ENCODE results near the gene CDIP1.
"Not testable (repeated sequence)": the region's sequence is repeated elsewhere in the genome, so short reads cannot be mapped to it uniquely, and the experiment has no call there.

CDIP1 gene

GRCh38 chr16:4574919-4575705 is 36.5 kb upstream of the CDIP1 start:
- no peak for DNase-seq

GRCh38 chr16:4573926-4574325 is 35.4 kb upstream of the CDIP1 start:
- not testable (repeated sequence) for H3K27me3 ChIP-seq; H3K36me3 ChIP-seq; DNase-seq; H3K4me1 ChIP-seq; H3K9me3 ChIP-seq; H3K4me3 ChIP-seq (ENCODE audit: low read depth, low read length)

More at GRCh38 chr16:4574919-4575705, 36.5 kb upstream of the CDIP1 start:
- Histone ChIP-seq H3K27me3 (no peaks in the 10 kb centered on the region), H3K4me3 (ENCODE audit: low read depth, low read length) (no peak overlapping the region), H3K36me3 (no peaks in the 10 kb centered on the region), H3K4me1 (no peaks in the 10 kb centered on the region), H3K9me3 (no peaks in the 10 kb centered on the region)
- no peak for TF ChIP-seq CTCF (IDR thresholded peaks at IDR 0.05; ENCODE audit: low read depth, low read length)

- Histone ChIP-seq H3K9me3 (no peaks in the 10 kb centered on the region), H3K4me3 (ENCODE audit: low read depth, low read length) (no peak overlapping the region), H3K27me3 (no peaks in the 10 kb centered on the region), H3K36me3 (no peaks in the 10 kb centered on the region), H3K4me1 (no peaks in the 10 kb centered on the region)
- TF ChIP-seq CTCF (IDR thresholded peaks at IDR 0.05; ENCODE audit: low read depth, low read length), result no peak
- DNase-seq, result no peak
Measured at GRCh38 chr16:4572715-4573114, 34.1 kb upstream of the CDIP1 start.

GRCh38 chr16:4570688-4571321 is 32.2 kb upstream of the CDIP1 start:
- TF ChIP-seq CTCF (IDR thresholded peaks at IDR 0.05; ENCODE audit: low read depth, low read length), result no peak
- Histone ChIP-seq H3K4me3 (ENCODE audit: low read depth, low read length) (no peak overlapping the region), H3K4me1 (no peaks in the 10 kb centered on the region), H3K9me3 (no peaks in the 10 kb centered on the region), H3K36me3 (no peaks in the 10 kb centered on the region), H3K27me3 (no peaks in the 10 kb centered on the region)
- DNase-seq, result no peak

GRCh38 chr16:4570086-4570485 is 31.5 kb upstream of the CDIP1 start:
- no peak for TF ChIP-seq CTCF (IDR thresholded peaks at IDR 0.05; ENCODE audit: low read depth, low read length)
- Histone ChIP-seq H3K9me3 (no peaks in the 10 kb centered on the region), H3K27me3 (no peaks in the 10 kb centered on the region), H3K4me3 (ENCODE audit: low read depth, low read length) (no peak overlapping the region), H3K36me3 (no peaks in the 10 kb centered on the region), H3K4me1 (no peaks in the 10 kb centered on the region)
- DNase-seq, result no peak

- H3K27me3 ChIP-seq, result no peaks in the 10 kb centered on the region
- no peaks in the 10 kb centered on the region for H3K9me3 ChIP-seq
- TF ChIP-seq CTCF (IDR thresholded peaks at IDR 0.05; ENCODE audit: low read depth, low read length), result no peak
- H3K4me3 ChIP-seq (ENCODE audit: low read depth, low read length), result no peak overlapping the region
- no peaks in the 10 kb centered on the region for H3K4me1 ChIP-seq
- H3K36me3 ChIP-seq, result no peaks in the 10 kb centered on the region
- DNase-seq, result no peak
Measured at GRCh38 chr16:4566144-4566543, 27.6 kb upstream of the CDIP1 start.

Measured in BE2C (cell line).